ENCODE measurements around the gene POLR2E. TPM values are rescaled to one million over a fixed set of nuclear protein-coding genes. Genes with fewer than 3 reads are reported as not detected.

The POLR2E gene
- total RNA-seq, 6 donors from 2014 or later: 50.0 to 176 (median 103) TPM

DNA sequence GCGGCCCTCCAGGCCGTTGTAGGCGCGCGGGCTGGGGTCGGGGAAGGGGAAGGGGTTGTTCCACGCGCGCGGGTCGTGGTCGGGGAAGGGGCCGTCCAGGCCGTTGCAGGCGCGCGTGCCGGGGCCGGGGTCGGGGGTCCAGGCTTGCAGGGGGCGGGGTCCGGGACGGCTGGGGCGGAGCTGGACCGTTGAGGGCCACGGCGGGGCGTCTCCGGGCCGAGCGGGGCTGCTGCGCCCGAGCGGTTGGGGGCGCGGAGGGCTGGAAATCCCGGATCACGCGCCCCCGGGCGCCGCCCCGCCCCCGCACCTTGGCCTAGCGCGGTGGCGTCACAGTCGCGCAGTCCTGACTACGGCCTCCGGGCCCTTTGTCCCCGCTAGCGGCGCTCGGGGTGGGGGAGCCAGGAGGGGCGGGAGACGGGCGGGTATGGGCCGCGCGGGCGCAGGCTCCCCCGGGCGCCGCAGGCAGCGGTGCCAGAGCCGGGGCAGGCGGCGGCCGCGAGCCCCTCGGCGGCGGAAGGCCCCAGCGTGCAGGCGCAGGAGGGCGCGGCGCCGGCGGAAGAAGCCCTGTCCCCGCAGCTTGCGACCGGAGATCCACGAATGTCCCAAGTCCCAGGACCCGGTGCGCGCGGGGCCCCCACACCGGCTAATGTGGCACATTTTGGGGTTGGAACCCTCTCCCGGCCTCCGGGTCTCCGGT, 9.3 kb upstream of the POLR2E start:
- H3K4me1 ChIP-seq: peaks cover 53 to 72% (median 65%) of the 10 kb centered on the region in 4 donors
- H3K27ac ChIP-seq: peak overlapping the region; percentile 96 to 100 (median 97)

DNA sequence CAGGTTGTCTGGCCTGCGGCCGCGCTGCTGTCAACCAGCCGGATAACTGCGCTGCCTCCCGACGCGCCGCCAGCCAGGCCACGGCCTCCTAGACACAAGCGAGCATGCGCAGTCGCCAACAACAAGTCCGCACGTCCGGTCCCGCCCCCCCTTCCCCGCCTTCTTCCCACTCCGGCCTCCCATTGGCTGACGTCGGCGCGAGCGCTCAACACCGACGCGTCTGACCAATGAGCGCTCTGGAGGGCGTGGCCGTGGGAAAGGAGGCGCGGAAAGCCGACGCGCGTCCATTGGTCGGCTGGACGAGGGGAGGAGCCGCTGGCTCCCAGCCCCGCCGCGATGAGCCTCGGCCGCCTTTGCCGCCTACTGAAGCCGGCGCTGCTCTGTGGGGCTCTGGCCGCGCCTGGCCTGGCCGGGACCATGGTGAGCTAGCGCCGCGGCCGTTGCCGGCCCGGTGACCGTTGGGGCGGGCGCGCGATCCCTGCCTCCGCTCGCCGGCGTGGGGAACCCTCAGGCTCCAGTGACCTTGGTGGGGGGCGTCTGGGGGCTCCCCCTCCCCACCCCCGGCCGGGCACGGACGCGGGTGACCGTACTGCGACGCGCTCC, 8.6 kb upstream of the POLR2E start, which contains the start of gene GPX4:
Gene GPX4 (plus strand): TSS at position 287 of the 603 bp plus-strand sequence. CDS start 50 bp downstream, at position 337.
- H3K27me3 ChIP-seq: no peaks in the 10 kb centered on the region
- peaks cover 59 to 79% (median 71%) of the 10 kb centered on the region in 4 donors for H3K4me1 ChIP-seq
- 0 to 3% methylated on average over 6 to 23 of the region's 75 CpGs for WGBS, 2 donors
- TF ChIP-seq POLR2A (IDR thresholded peaks at IDR 0.05): peak in 3 of 4 donors; percentile 94 to 99 (median 98)
- TF ChIP-seq, protein P1, sequence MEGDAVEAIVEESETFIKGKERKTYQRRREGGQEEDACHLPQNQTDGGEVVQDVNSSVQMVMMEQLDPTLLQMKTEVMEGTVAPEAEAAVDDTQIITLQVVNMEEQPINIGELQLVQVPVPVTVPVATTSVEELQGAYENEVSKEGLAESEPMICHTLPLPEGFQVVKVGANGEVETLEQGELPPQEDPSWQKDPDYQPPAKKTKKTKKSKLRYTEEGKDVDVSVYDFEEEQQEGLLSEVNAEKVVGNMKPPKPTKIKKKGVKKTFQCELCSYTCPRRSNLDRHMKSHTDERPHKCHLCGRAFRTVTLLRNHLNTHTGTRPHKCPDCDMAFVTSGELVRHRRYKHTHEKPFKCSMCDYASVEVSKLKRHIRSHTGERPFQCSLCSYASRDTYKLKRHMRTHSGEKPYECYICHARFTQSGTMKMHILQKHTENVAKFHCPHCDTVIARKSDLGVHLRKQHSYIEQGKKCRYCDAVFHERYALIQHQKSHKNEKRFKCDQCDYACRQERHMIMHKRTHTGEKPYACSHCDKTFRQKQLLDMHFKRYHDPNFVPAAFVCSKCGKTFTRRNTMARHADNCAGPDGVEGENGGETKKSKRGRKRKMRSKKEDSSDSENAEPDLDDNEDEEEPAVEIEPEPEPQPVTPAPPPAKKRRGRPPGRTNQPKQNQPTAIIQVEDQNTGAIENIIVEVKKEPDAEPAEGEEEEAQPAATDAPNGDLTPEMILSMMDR (IDR thresholded peaks at IDR 0.05): no peak
- peak; percentile 92 to 97 for TF ChIP-seq POLR2AphosphoS5 (IDR thresholded peaks at IDR 0.05)
- TF ChIP-seq EP300 (IDR thresholded peaks at IDR 0.05): peak in 1 of 4 donors; percentile 76
- peak within 1 kb of the TSS; percentile 77 to 96 (median 86) for H3K4me3 ChIP-seq
- no peaks in the 10 kb centered on the region for H3K9me3 ChIP-seq
- H3K27ac ChIP-seq: peak within 1 kb of the TSS; percentile 96 to 100 (median 97)
- DNase-seq: peak; percentile 98
- ATAC-seq (ENCODE audit: low FRiP score in 2 of 2): peak; percentile 90 to 93
- H3K36me3 ChIP-seq: peaks cover 13 to 32% (median 32%) of the 10 kb centered on the region in 4 donors

More for the DNA sequence above, 9.3 kb upstream of the POLR2E start:
- peak overlapping the region; percentile 77 to 96 (median 86) for H3K4me3 ChIP-seq
- H3K36me3 ChIP-seq: peaks cover 18 to 39% (median 38%) of the 10 kb centered on the region in 4 donors
- TF ChIP-seq EP300 (IDR thresholded peaks at IDR 0.05) (peak in 1 of 4 donors; percentile 18), POLR2AphosphoS5 (IDR thresholded peaks at IDR 0.05) (peak in 1 of 2 donors; percentile 3), POLR2A (IDR thresholded peaks at IDR 0.05) (no peak)
- TF ChIP-seq, protein P1 (IDR thresholded peaks at IDR 0.05): peak in 3 of 6 experiments; percentile 11 to 27 (median 17)
- H3K9me3 ChIP-seq: no peaks in the 10 kb centered on the region
- WGBS, 2 donors: 0% methylated on average over 48 of the region's 93 CpGs; no CpG with 5 or more reads in 1 of the 2 donors
- H3K27me3 ChIP-seq: no peaks in the 10 kb centered on the region
- DNase-seq (peak; percentile 85 to 96), ATAC-seq (ENCODE audit: low FRiP score in 2 of 2) (peak; percentile 9 to 60)

DNA sequence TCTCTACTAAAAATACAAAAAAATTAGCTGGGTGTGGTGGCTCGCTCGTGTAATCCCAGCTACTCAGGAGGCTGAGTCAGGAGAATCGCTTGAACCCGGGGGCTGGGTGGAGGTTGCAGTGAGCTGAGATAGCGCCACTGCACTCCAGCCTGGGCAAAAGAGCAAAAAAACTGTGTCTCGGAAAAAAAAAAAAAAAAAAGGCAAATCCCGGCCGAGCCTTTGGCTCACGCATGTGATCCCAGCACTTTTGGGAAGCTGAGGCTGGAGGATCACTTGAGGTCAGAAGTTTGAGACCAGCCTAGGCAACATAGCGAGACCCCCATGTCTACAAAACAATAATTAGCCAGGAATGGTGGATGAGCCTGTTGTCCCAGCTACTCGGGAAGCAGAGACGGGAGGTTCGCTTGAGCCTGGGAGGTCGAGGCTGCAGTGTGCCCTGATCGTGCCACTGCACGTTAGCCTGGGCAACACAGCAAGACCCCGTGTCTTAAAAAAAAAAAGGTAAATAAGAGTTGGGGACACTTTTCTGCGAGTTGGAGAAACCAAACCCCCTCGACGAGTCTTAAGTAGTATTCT, 8.0 kb upstream of the POLR2E start:
- 36 to 39% methylated on average over 20 of the region's 20 CpGs for WGBS, 2 donors
- H3K27me3 ChIP-seq: no peaks in the 10 kb centered on the region
- peaks cover 64 to 85% (median 77%) of the 10 kb centered on the region in 4 donors for H3K4me1 ChIP-seq
- no peak for ATAC-seq (ENCODE audit: low FRiP score in 2 of 2)
- H3K4me3 ChIP-seq: peak overlapping the region in 3 of 4 donors; percentile 79 to 96 (median 93)
- TF ChIP-seq POLR2AphosphoS5 (IDR thresholded peaks at IDR 0.05): no peak
- TF ChIP-seq EP300 (IDR thresholded peaks at IDR 0.05): no peak
- TF ChIP-seq POLR2A (IDR thresholded peaks at IDR 0.05): no peak
- TF ChIP-seq, protein P1 (IDR thresholded peaks at IDR 0.05): no peak
- H3K36me3 ChIP-seq: peaks cover 9 to 26% (median 26%) of the 10 kb centered on the region in 4 donors
- H3K27ac ChIP-seq: peak overlapping the region; percentile 94 to 97 (median 95)
- H3K9me3 ChIP-seq: no peaks in the 10 kb centered on the region
- DNase-seq: no peak

DNA sequence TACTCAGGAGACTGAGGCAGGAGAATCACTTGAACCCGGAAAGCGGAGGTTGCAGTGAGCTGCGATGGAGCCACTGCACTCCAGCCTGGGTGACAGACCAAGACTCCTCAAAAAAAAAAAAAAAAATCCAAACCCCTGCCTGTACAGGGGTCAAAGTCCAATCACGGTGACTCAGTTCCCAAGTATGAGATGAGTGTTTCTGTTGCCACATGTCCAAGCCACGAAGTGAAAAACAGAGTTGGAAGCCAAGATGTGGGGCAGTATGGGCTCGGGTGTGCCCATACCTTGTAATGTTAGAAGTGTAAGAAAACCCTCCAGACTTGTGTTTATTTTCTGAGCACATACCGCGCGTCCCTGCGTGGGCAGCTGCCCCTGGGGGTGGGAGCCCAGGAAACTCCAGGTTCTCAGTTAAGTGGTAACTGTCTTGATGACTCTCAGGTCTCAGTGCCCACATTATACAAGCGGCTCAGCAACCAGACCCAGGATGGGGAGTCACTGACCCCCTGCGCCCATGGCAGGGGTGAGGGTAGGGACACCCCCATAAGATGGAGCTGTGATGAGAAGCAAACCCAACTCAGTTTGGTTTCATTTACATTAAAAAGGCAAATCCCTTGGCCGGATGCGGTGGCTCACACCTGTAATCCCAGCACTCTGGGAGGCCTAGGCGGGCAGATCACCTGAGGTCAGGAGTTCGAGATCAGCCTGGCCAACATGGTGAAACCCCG, 7.4 kb upstream of the POLR2E start:
- H3K9me3 ChIP-seq: no peaks in the 10 kb centered on the region
- H3K27ac ChIP-seq: peak overlapping the region; percentile 94 to 97 (median 95)
- H3K36me3 ChIP-seq: peaks cover 9 to 21% (median 20%) of the 10 kb centered on the region in 4 donors
- H3K4me3 ChIP-seq: peak overlapping the region in 1 of 4 donors; percentile 27
- no peaks in the 10 kb centered on the region for H3K27me3 ChIP-seq
- DNase-seq (peak; percentile 82 to 84), ATAC-seq (ENCODE audit: low FRiP score in 2 of 2) (peak; percentile 27 to 47)
- H3K4me1 ChIP-seq: peaks cover 70 to 87% (median 84%) of the 10 kb centered on the region in 4 donors
- 45 to 47% methylated on average over 17 of the region's 17 CpGs for WGBS, 2 donors
- peak in 1 of 4 donors; percentile 12 for TF ChIP-seq POLR2A (IDR thresholded peaks at IDR 0.05)
- TF ChIP-seq POLR2AphosphoS5 (IDR thresholded peaks at IDR 0.05): peak; percentile 67 to 85
- TF ChIP-seq EP300 (IDR thresholded peaks at IDR 0.05): peak in 3 of 4 donors; percentile 30 to 89 (median 46)
- TF ChIP-seq, protein P1 (IDR thresholded peaks at IDR 0.05): no peak

All from upper lobe of left lung (tissue), 6 donors.